KMS-11 (cell line): ENCODE results near the gene SEMA3A.
A peak's percentile ranks its signal among the peaks of the same experiment; 100 is the strongest.
"Not testable (repeated sequence)": the region's sequence is repeated elsewhere in the genome, so short reads cannot be mapped to it uniquely, and the experiment has no call there.

Source experiments
- H2AFZ ChIP-seq: fragments of 200-600 bp; sonication (generic); 2 replicates; pipeline ENCODE4 v1.6.1; 2016; ENCODE audit warnings: antibody characterized with exemption, mixed run types, low read depth
- H3K27ac ChIP-seq: fragments of 200-600 bp; sonication (generic); 2 replicates; pipeline ENCODE4 v1.6.1; 2016; ENCODE audit warnings: mild to moderate bottlenecking, mixed run types
- H3K27me3 ChIP-seq: fragments of 200-600 bp; sonication (generic); 2 replicates; pipeline ENCODE4 v1.6.1; 2017; ENCODE audit warnings: mild to moderate bottlenecking, low read depth, mixed run types, moderate library complexity; ENCODE audit not compliant: insufficient read depth
- H3K36me3 ChIP-seq: fragments of 200-600 bp; sonication (generic); 2 replicates; pipeline ENCODE4 v1.6.1; 2017; ENCODE audit warnings: mild to moderate bottlenecking, mixed run types; ENCODE audit not compliant: insufficient read depth
- H3K4me1 ChIP-seq: fragments of 200-600 bp; sonication (generic); 2 replicates; pipeline ENCODE4 v1.6.1; 2016; ENCODE audit warnings: mild to moderate bottlenecking, low read depth, mixed run types; ENCODE audit not compliant: poor library complexity, severe bottlenecking
- H3K4me2 ChIP-seq: fragments of 200-600 bp; sonication (generic); 2 replicates; pipeline ENCODE4 v1.7.0; 2016; ENCODE audit warnings: mild to moderate bottlenecking, mixed run types
- H3K4me3 ChIP-seq: fragments of 200-600 bp; sonication (generic); IDR thresholded peaks from 2 replicates; pipeline ENCODE4 v1.6.1; 2017; ENCODE audit warnings: low read depth, low read length, mixed read lengths; ENCODE audit not compliant: insufficient read depth
- H3K79me2 ChIP-seq: fragments of 200-600 bp; sonication (generic); 2 replicates; pipeline ENCODE4 v1.6.1; 2016; ENCODE audit warnings: low read depth, mixed run types; ENCODE audit not compliant: insufficient read depth
- H3K9ac ChIP-seq: fragments of 200-600 bp; sonication (generic); 2 replicates; pipeline ENCODE4 v1.6.1; 2016; ENCODE audit warnings: mild to moderate bottlenecking, mixed run types
- H4K20me1 ChIP-seq: fragments of 200-600 bp; sonication (generic); 2 replicates; pipeline ENCODE4 v1.6.1; 2016; ENCODE audit warnings: mild to moderate bottlenecking, mixed run types; ENCODE audit not compliant: insufficient read depth
- TF ChIP-seq, protein P1 (sequence below): fragments of 200-600 bp; sonication (generic); conservative IDR thresholded peaks from 2 replicates; pipeline ENCODE4 v1.6.1; 2017; ENCODE audit warnings: low read depth, mild to moderate bottlenecking, antibody characterized with exemption, low read length, moderate library complexity, mixed read lengths

SEMA3A gene

DNA sequence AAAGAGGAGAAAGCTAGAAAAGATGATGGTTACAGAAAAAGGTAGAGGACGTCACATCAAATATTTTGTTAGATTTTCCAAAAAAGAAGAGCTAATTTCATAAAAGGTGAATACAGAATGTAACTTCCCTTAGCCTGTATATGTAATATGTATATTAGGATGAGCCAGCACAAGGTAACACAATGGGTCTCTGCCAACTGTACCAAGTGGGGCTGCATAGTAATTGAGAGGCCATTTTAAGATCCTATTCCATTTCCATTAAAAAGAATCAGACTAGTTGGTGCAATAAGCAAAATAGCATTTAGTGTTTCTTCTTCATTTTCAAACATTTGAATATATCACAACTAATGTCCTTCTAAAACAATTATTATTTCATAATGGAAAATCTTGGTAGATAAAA lies 134.6 kb downstream of the SEMA3A start:
- Histone ChIP-seq H3K4me3 (no peak overlapping the region), H4K20me1 (no peaks in the 10 kb centered on the region), H2AFZ (no peak overlapping the region), H3K36me3 (no peaks in the 10 kb centered on the region), H3K27me3 (no peaks in the 10 kb centered on the region), H3K4me1 (peaks cover 32% of the 10 kb centered on the region), H3K4me2 (no peak overlapping the region), H3K79me2 (no peaks in the 10 kb centered on the region), H3K27ac (no peak overlapping the region), H3K9ac (no peak overlapping the region)
- TF ChIP-seq, protein P1, sequence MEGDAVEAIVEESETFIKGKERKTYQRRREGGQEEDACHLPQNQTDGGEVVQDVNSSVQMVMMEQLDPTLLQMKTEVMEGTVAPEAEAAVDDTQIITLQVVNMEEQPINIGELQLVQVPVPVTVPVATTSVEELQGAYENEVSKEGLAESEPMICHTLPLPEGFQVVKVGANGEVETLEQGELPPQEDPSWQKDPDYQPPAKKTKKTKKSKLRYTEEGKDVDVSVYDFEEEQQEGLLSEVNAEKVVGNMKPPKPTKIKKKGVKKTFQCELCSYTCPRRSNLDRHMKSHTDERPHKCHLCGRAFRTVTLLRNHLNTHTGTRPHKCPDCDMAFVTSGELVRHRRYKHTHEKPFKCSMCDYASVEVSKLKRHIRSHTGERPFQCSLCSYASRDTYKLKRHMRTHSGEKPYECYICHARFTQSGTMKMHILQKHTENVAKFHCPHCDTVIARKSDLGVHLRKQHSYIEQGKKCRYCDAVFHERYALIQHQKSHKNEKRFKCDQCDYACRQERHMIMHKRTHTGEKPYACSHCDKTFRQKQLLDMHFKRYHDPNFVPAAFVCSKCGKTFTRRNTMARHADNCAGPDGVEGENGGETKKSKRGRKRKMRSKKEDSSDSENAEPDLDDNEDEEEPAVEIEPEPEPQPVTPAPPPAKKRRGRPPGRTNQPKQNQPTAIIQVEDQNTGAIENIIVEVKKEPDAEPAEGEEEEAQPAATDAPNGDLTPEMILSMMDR: no peak

DNA sequence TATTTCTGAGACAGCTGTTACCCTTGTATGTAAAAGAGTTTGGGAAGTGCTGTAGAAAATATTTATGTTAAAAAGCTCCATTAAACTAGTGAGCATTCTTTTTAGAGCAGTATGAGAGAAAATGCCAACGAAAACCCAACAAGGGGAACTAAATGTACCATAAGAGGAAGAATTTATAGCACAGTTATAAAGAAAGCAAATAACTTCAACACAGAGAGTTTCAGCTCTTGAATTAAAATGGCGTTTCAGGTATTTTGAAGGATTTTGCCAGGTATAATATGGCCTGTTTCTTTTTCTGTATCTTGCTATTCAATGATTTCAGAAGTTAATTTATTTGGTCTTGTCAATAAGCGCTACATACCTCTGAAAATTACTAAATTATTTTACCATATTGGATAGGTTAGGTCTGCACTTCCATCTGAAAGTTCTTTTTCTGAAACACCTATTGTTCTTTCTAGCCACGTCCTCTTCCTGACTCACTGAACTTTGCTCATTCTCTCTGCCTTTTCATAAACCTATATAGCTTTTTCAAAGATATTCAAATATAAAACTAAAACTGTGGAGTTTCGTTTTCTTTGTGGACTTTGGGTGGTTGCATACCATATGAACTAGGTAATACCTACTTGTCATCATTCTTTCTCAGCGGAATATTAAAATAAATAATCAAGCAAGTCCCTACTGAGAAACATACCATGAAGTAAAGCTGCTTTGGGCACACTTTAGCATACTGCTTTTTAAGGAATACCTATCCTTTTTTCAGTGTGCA lies 136.1 kb downstream of the SEMA3A start:
- Histone ChIP-seq H2AFZ (peak overlapping the region; percentile 58), H3K27ac (peak overlapping the region; percentile 55)

DNA sequence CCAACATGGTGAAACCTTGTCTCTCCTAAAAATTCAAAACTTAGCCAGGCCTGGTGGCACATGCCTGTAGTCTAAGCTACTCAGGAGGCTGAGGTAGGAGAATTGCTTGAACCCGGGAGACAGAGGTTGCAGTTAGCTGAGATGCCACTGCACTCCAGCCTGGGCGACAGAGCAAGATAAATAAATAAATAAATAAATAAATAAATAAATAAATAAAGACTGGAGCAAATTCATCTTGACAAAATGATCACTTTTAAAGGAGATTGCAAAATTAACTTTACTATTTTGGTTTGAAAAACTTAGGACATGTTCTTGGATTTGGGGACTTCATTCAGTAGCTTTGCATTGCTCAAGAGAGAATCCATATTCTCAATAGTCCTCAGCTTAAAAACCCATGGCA lies 137.0 kb downstream of the SEMA3A start:
- TF ChIP-seq, protein P1: no peak
- H3K79me2 ChIP-seq: no peaks in the 10 kb centered on the region
- no peak overlapping the region for H3K27ac ChIP-seq
- peak overlapping the region; percentile 74 for H3K4me2 ChIP-seq
- H3K9ac ChIP-seq: no peak overlapping the region
- no peaks in the 10 kb centered on the region for H3K27me3 ChIP-seq
- peaks cover 32% of the 10 kb centered on the region for H3K4me1 ChIP-seq
- no peaks in the 10 kb centered on the region for H3K36me3 ChIP-seq
- no peaks in the 10 kb centered on the region for H4K20me1 ChIP-seq
- H2AFZ ChIP-seq: no peak overlapping the region
- no peak overlapping the region for H3K4me3 ChIP-seq

More for the DNA sequence above, 136.1 kb downstream of the SEMA3A start:
- no peak overlapping the region for H3K4me3 ChIP-seq
- no peaks in the 10 kb centered on the region for H3K36me3 ChIP-seq
- H3K4me1 ChIP-seq: peaks cover 32% of the 10 kb centered on the region
- no peaks in the 10 kb centered on the region for H4K20me1 ChIP-seq
- no peaks in the 10 kb centered on the region for H3K27me3 ChIP-seq
- TF ChIP-seq, protein P1: no peak
- H3K79me2 ChIP-seq: no peaks in the 10 kb centered on the region
- H3K9ac ChIP-seq: peak overlapping the region; percentile 10; the same call in 1 of the 2 replicates
- H3K4me2 ChIP-seq: peak overlapping the region; percentile 74

DNA sequence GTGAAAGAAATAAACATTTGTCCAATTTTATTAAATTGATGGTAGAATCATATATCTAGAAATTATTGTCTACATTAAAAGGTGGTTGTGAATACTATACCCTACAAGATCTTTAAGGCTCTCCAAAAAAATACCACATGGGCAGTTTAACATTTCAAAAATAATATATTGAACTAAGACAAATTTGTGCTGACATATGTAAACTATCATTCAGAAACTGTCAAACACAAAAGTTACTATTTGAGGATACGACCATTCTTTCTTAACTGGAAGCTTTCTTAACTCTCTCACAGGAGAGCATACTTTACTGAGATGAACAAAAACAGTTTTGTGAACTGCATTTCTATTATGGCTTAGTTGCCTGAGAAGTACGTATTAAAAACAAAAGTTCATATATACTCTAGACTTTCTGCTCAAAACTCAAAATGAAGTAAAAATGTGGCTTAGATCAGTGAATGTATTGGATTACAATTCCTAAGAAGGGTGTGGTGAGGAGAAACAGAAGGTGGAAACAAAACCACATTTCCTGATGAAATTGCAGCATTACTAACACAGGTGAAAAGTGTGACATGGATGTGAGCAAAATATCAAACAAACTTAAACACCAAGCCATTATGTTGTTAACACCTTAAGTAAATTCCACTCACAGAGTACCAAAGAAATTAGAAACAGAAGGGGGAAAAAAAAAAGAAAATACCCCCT lies 138.5 kb downstream of the SEMA3A start:
- H3K4me2 ChIP-seq: no peak overlapping the region
- H3K27ac ChIP-seq: no peak overlapping the region
- no peak overlapping the region for H2AFZ ChIP-seq

DNA sequence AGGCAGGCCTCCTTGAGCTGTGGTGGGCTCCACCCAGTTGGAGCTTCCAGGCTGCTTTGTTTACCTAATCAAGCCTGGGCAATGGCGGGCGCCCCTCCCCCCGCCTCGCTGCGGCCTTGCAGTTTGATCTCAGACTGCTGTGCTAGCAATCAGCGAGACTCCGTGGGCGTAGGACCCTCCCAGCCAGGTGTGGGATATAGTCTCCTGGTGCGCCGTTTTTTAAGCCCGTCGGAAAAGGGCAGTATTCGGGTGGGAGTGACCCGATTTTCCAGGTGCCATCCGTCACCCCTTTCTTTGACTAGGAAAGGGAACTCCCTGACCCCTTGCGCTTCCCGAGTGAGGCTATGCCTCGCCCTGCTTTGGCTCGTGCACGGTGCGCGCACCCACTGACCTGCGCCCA lies 139.4 kb downstream of the SEMA3A start:
- H3K9ac ChIP-seq, H3K27ac ChIP-seq, H4K20me1 ChIP-seq, H3K27me3 ChIP-seq, H3K36me3 ChIP-seq, H3K79me2 ChIP-seq, H2AFZ ChIP-seq, H3K4me3 ChIP-seq, H3K4me2 ChIP-seq: not testable (repeated sequence)
- H3K4me1 ChIP-seq: peaks cover 32% of the 10 kb centered on the region

More for the DNA sequence above, 138.5 kb downstream of the SEMA3A start:
- no peaks in the 10 kb centered on the region for H3K27me3 ChIP-seq
- TF ChIP-seq, protein P1: no peak
- no peaks in the 10 kb centered on the region for H3K79me2 ChIP-seq
- H3K4me1 ChIP-seq: peaks cover 32% of the 10 kb centered on the region
- no peak overlapping the region for H3K9ac ChIP-seq
- no peaks in the 10 kb centered on the region for H3K36me3 ChIP-seq
- no peaks in the 10 kb centered on the region for H4K20me1 ChIP-seq
- H3K4me3 ChIP-seq: no peak overlapping the region
